Activated CD8-positive, alpha-beta memory T cell treated with anti-CD3 and anti-CD28 coated beads for 1 hour (primary cell): ENCODE results near the gene OR6Q1.
"Not testable (repeated sequence)": the region's sequence is repeated elsewhere in the genome, so short reads cannot be mapped to it uniquely, and the experiment has no call there.

Experiments used
- DNase-seq, 2 donors: peaks; one replicate each; pipeline ENCODE4 v3.0.0-alpha.2; 2020; ENCODE audit warnings: low read depth in 1 of 2; ENCODE audit errors: extremely low read depth in 1 of 2

The OR6Q1 gene, protein sequence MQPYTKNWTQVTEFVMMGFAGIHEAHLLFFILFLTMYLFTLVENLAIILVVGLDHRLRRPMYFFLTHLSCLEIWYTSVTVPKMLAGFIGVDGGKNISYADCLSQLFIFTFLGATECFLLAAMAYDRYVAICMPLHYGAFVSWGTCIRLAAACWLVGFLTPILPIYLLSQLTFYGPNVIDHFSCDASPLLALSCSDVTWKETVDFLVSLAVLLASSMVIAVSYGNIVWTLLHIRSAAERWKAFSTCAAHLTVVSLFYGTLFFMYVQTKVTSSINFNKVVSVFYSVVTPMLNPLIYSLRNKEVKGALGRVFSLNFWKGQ

DNA sequence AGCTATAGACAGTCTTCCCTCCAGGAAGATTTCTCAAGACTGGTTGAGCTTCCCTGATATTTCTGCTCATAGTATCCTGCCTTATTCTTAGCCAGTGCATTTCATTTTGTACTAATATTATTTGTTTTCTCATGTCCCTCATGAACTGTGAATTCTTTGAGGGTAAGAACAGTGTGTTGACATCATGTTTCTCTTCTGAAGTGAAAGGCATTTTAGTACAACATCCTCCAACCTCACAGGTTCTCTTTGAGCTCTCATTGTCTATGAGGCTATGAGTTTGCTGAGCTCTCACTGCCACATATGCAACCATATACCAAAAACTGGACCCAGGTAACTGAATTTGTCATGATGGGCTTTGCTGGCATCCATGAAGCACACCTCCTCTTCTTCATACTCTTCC lies at the start of gene OR6Q1:
Gene OR6Q1 (plus strand): TSS at position 301 of the 400 bp plus-strand sequence. CDS start 0 bp downstream, at position 301.
- no peak for DNase-seq

DNA sequence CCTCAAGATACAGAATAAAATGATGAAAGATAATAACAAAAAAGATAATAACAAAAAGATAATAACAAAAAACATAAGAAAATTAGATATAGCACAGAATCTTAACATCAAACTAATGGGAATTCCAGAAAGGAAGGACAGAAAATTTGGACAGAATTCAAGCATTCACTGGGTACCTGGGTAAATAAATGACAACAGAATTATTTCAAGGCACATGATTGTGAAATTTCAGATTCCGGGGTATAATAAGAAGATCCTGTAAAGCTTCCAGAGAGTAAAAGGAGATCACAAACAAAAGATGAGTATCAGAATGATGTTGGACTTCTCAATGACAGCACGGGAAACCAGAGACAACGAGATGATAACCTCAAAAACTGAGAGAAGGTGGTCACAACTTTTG lies 49.2 kb upstream of the OR6Q1 start:
- DNase-seq: no peak

DNA sequence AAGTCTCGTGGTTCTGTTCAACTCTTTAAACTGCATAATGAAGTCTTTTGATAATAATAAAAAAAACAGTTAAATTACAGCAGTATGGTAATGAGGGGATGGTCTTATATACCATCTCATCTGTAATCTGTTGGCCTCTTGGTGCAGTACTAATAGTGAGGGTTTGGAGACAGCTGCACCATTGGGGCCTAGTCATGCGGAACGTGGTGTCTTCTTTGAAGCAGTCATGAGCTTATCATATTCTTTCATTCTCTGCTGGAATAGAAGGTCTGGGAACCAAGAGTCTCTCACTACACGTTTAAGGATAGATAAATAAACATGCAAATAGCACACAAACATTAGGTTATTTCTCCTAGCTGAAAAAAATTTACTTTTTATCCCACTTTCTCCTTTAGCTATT lies 48.0 kb upstream of the OR6Q1 start:
- no peak for DNase-seq

DNA sequence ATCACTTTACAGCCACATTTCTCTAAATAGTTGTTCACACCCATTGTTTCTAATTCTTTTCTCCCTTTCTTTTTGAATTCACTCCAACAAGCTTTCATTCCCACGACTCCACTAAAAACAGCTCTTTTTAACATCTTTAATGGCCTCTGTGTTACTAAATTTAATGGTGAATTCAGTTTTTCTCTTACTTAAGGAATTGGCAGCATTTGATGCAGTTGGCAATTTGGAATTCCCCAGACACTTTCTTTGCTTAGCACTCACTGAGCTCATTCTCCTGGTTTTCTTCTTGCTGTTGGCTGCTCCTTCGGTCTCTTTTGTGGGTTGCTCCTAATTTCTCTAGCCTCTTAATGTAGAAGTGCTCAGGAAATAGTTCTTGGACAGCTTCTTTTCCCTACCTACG lies 47.6 kb upstream of the OR6Q1 start:
- DNase-seq: no peak

DNA sequence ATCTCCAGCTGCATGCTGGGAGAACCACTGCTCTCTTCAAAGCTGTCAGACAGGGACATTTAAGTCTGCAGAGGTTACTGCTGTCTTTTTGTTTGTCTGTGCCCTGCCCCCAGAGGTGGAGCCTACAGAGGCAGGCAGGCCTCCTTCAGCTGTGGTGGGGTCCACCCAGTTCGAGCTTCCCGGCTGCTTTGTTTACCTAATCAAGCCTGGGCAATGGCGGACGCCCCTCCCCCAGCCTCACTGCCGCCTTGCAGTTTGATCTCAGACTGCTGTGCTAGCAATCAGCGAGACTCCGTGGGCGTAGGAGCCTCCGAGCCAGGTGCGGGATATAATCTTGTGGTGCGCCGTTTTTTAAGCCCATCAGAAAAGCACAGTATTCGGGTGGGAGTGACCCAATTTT lies 31.2 kb upstream of the OR6Q1 start:
- DNase-seq: not testable (repeated sequence)

DNA sequence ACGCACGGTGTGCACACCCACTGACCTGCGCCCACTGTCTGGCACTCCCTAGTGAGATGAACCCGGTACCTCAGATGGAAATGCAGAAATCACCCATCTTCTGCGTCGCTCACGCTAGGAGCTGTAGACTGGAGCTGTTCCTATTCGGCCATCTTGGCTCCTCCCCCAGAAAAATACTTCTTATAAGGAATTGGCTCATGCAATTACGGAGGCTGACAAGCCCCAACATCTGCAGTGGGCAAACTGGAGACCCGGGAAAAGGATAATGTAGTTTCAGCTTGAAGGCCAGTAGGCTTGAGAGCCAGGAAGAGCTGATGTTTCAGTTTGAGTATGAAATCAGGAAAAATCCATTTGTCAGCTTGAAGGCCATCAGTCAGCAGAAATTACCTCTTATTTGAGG lies 30.7 kb upstream of the OR6Q1 start:
- not testable (repeated sequence) for DNase-seq

DNA sequence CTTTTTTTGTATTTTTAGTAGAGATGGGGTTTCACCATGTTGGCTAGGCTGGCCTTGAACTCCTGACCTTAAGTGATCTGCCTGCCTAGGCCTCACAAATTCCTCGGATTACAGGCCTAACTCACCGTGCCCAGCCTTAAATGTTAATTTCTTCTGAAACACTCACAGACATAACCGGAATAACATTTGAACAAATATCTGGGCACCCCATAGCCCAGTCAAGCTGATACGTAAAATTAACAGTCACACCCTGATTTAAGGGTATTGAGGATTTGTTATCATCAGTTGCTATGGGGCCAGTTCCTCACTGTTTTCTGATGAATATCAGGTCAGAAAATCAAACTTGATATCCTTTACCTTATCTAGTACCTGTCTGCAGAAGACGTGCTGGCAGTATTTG lies 30.1 kb upstream of the OR6Q1 start:
- DNase-seq: no peak

DNA sequence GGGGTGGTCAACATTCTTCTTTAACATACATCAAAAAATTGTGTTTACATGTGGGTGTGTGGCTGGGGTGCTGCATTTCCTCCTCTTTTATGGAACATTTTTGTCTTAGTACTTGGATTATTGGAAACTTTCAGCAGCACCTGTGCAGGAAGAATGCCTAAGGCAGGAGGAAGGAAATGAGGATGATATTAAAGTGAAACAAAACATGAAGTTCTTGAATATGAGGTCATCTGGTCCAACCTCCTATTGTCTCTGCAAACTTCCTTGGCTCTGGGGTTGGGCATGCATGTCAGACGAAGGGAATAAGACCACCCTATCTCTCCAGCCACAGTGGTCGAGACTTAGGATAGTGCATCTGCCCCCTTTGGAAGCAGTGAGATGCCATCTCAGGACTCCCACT lies 27.7 kb upstream of the OR6Q1 start:
- DNase-seq: no peak

DNA sequence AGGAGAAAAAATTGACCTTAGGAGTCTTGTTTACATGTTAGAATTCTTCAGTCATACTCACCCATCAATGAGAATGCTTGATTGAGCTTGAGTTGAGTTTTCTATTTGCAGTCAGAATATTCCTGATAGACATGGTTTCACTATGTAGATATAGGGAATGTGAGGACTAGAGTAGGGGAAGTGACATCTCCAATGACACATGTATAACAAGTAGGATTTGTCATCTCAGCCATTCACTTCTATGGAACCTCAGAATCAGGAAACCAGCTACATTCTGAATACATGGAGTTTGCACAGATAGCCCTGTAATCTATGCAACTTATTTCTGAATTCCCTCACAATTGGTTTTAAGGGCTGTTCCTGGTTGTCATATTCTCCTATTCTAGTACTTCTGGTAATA lies 27.2 kb upstream of the OR6Q1 start:
- no peak for DNase-seq

DNA sequence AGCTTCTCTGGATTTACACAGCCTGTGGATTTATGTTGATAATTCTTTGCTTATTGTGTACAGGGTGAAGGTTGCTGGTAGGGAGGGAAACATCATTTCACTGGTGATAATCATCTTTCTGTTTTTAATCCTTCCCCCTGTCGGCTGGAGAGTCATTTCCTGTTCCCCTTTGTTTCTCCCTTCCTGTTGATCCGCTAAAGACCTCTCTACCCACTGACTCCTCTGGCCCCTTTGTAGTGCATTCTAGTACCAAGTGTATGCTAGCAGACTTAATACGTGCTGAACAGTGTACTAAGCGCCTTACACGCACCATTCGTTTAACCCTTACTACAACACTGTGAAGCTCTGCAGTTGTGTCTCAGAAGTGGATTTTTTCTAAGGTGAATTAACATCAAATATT lies 26.1 kb upstream of the OR6Q1 start:
- no peak for DNase-seq

DNA sequence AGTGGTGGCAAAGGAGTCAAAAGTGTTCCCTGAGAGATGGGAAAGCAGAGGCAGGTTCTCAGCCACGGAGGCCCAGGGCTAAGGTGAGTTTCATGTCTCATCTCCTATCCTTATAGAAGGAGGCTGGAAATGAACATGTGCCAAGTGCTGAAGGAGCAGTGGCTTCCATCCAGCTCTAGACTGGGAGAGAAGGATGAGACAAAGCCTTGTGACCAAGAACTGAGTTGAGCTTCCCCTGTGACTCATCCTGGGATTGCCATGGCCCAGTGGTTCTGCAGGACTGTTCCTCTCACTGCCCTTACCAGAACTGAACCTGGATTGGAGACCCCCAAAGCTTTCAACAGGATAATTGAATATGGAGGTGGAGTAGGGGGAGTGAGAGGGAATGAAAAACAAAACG lies 23.8 kb upstream of the OR6Q1 start:
- DNase-seq: no peak

DNA sequence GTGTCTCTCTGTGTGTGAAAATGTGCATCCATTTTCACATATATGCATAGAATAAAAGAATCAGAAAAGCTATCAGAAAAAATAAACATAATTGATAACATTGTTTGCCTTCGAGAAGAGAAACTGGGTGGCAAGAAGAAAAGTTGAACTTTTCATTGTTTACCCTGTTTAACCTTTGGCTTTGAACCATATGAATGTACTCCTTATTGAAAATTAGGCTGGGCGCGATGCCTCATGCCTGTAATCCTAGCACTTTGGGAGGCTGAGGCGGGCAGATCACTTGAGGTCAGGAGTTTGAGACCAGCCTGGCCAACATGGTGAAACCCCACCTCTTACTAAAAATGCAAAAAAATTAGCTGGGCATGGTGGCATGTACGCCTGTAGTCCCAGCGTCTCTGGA lies 19.0 kb upstream of the OR6Q1 start:
- DNase-seq: no peak

DNA sequence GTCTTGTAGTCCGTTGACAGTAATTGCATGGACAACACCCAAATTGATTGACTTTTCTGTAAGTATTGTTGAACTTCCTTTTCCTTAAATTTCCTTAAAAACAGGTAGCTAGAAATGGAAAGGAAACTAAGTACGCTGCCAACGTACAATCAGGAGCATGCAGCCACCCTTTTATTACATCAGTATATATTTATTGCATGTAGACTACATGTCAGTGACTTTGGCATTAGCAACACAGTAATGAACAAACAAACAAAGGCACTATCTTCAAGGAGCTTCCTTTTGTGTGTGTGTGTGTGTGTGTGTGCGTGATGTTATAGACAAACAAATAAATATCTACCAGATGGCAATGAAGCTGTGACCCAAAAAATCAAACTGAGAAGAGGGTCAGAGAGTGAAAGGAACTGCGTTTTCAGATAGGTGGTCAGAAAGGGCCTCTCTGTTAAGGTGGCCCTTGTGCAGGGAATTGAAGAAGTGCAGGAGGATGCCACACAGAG lies 7.3 kb upstream of the OR6Q1 start, which contains the start of gene OR9Q1:
Gene OR9Q1 (plus strand): TSS at position 447 of the 497 bp plus-strand sequence. CDS start 155,564 bp downstream, outside the sequence.
- DNase-seq: no peak

DNA sequence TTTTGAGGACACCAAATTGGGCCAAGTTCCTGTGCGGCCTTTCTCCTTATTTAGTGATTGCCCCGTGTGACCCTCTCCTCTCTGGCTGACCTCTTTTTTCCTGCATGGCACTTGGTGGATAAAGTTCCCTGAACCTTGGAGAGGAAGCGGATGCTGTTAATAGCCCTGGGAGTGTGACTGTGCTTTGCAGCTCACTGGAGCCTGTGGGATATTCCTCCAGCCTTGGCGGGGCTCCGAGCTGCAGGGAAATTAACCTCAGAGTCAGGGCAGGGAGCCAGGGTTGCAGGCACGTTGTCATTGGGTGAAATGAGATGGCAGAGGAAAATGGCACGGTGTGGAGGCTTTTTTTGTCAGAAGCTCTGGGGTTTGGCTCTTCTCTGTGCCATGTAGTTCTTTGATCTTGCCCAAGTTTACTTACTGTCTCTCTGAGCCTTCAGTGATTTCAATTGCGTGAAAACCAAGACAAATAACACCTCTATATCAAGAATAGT lies 6.1 kb upstream of the OR6Q1 start:
- no peak for DNase-seq

DNA sequence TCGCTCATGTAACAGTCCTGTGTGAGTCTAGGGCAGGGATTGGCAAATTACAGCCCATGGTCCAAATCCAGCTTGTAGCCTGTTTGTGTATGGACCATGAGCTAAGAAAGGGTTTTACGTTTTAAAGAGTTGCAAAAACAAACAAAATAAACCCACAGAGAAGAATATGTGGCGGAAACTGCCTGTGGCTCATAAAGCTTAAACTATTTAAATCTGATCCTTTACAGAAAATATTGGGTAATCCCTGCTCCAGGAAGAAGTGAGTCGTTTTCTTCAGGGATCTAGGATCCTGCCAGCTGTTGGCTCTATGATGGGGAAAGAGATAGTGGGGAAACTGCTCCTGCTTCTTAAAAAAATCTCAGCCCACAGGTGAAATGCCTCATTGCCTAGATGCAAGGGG lies 3.4 kb upstream of the OR6Q1 start:
- no peak for DNase-seq

DNA sequence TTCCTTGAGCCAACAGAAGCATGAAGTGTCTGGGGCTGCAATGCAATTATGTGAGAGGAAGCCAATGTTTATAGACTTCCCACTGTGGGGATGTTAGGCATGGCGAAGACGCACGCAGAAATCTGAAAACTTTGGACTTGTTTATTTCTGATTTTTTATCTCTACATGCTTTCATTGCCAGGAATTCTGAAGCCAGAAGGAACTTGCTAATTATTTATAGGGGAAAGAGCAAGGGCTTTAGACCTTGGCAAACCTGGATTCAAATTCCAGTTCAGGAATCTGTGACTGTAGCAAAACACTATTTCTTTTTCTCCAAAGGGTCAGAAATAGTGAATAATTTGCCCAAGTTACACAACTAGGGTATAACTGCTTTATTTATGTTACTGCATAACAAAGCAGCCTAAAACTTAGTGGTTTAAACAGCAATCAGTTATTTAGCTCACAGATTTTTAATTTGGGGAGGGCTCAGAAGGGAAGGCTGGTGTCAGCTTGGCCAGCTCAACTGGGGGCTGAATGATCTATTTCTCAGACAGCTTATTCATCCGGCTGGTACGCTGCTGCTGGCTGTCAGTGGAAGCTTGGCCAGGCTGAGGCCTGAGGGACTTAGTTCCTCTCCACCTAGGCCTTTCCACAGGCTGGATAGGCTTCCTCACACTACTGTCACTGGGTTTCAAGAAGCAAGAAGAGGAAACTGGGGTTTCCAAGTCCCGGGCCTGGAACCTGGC lies 1.9 kb upstream of the OR6Q1 start:
- no peak for DNase-seq

DNA sequence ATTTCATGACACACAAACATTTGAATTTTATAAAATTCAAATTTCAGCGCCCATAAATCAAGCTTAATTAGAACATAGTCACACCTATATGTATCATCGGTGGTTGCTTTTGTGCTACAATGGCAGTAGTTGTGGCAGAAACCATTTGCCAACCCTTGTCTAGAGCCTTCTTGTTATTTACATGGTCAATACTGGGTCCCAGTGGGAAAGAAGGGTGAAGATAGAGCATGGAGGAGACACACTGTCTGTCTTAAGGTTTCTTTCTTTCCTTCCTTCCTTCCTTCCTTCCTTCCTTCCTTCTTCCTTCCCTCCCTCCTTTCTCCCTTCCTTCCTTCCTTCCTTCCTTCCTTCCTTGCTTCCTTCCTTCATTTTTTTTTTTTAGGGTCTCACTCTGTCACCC lies 3.7 kb downstream of the OR6Q1 start:
- DNase-seq: no peak

DNA sequence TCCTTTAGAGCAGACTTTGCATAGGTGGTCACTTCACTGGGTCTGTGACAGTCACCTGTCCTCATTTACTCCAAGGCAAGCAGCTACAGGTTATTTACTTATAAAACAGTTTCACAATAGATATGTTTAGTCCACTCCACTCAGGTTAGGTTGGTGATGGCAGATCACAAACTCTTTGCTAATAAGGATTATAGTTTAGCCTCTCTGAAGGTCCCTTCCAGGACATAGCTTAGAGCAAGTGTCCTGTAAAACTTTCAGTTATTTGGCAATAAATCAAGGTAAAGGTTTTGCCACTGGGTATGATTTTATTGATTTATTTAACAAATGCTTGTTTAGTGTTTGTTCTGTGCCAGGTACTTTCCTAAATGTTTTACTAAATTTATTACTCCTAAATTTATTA lies 8.8 kb downstream of the OR6Q1 start:
- DNase-seq: no peak

DNA sequence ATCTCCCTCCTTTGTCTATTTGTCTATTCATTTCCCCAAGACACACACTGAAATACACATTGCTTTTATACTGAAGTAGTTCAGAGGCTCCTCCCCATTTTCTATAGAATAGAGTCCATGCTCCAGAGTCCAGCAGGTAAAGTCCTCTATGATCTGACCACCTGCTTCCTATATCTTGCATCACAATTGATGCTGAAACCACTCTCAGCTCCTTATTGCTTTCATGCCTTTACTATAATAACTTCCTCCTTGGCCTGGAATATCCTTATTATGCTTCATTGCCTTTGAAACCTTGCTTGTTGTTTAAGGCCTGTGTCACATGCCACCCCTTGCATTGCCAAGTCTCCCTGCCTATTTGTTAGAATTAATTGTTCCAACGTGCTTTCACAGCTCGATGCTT lies 12.6 kb downstream of the OR6Q1 start:
- DNase-seq: no peak

DNA sequence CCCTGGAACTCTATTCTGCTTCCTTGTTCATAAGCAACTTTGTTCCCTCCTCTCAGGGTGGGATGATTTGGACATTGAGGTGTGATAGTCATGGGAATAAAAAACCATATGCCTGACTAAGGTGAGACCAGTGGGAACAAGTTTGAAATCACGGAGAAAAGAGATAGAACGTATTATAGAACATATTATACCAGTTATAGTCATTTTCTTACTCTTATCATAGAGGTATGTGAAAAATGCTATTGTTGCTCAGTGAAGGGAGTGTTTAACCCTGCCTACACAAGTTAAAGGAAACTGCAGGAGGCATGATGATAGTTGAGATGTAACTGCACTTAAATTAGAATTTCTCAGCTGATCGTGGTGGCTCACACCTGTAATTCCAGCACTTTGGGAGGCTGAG lies 15.5 kb downstream of the OR6Q1 start:
- DNase-seq: no peak

DNA sequence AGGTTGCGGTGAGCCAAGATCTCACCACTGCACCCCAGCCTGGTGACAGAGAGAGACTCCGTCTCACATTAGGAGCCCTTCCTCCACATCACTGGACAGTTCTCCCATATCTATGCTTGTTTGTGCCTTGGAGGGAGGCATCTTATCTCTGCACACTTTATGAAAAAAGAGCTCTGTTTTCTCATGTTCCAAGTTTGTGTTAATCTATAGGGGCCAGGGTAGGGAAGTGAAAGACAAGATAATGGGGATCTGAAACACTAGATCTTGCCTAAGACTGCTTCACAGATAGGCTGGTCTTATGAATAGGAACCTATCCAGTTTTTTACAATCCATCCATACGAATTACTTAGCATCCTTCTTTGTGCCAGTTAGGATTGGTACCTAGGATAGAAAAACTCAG lies 17.1 kb downstream of the OR6Q1 start:
- no peak for DNase-seq

DNA sequence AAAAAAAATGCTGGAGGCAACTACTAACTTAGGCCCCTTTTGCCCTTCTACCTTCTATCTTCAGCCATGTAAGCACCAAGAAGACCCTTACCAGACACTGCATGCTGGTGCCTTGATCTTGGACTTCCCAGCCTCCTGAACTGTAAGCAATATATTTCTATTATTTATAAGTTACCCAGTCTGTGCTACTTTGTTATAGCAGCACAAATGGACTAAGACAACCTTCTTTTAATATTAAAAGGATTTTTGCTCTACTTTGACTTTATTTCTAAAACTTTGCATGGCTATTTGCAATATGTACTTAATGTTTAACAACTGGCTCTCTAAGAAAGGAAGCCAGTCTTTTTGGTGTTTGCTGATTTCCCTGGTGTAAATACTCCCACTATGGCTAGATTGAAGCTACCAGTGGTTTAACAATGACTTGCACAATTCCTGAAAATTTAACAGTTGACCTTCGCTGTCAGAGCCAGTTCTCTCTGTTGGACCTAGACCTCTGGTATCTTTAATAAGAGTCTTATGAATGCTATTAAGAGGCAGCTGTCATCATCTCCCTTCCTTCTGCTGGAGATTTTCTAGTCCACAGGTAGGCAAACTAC lies 25.2 kb downstream of the OR6Q1 start:
- no peak for DNase-seq
